Sigmoid colon (tissue), 4 donors: ENCODE data around the gene GLRA3.

Source experiments
- EP300 ChIP-seq, 4 donors: sonication (generic); formaldehyde crosslinking; IDR thresholded peaks; one replicate each; pipeline ENCODE4 v1.6.1; 2017; ENCODE audit warnings: antibody characterized with exemption in 4 of 4
- TF ChIP-seq, protein P1 (sequence below), 4 experiments: fragments of 450-650 bp in 3 of 4; fragments of 200-600 bp in 1 of 4; IDR thresholded peaks; one replicate each; pipeline ENCODE4 v1.5.1; 2016 to 2019; ENCODE audit warnings: antibody characterized with exemption in 4 of 4, mild to moderate bottlenecking in 3 of 4, moderate library complexity in 2 of 4

- TF ChIP-seq, protein P1, sequence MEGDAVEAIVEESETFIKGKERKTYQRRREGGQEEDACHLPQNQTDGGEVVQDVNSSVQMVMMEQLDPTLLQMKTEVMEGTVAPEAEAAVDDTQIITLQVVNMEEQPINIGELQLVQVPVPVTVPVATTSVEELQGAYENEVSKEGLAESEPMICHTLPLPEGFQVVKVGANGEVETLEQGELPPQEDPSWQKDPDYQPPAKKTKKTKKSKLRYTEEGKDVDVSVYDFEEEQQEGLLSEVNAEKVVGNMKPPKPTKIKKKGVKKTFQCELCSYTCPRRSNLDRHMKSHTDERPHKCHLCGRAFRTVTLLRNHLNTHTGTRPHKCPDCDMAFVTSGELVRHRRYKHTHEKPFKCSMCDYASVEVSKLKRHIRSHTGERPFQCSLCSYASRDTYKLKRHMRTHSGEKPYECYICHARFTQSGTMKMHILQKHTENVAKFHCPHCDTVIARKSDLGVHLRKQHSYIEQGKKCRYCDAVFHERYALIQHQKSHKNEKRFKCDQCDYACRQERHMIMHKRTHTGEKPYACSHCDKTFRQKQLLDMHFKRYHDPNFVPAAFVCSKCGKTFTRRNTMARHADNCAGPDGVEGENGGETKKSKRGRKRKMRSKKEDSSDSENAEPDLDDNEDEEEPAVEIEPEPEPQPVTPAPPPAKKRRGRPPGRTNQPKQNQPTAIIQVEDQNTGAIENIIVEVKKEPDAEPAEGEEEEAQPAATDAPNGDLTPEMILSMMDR (IDR thresholded peaks at IDR 0.05) = no peak
- no peak for TF ChIP-seq EP300 (IDR thresholded peaks at IDR 0.05)
These were observed 121.9 kb downstream of the GLRA3 start for GRCh38 chr4:174707051-174707676.
